ENCODE results near the gene TFIP11.

DNA sequence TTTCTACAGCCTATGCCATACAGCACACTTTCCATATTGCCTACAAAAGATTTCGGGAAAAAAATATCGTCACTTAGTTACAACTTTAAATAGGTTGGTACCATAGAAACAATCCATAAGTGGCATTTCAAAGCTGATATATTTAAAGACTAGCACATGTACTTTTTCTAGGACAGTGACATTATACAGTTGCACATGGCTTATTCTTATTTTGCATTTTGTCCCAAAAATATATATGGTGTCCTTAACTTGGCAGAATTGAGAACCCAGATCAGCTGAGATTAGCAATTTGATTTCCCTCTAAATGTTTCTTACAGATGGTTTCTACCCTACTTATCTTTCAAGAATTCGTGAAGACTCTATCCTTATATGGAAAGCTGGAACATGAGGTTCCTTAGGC lies 3.7 kb upstream of the TFIP11 start:
- TF ChIP-seq KDM5A (IDR thresholded peaks at IDR 0.05) (no peak), MYC (IDR thresholded peaks at IDR 0.05; ENCODE audit: borderline replicate concordance, low read length) (no peak), POLR2A (IDR thresholded peaks at IDR 0.05; ENCODE audit: low read length) (no peak)
- TF ChIP-seq, protein P1, sequence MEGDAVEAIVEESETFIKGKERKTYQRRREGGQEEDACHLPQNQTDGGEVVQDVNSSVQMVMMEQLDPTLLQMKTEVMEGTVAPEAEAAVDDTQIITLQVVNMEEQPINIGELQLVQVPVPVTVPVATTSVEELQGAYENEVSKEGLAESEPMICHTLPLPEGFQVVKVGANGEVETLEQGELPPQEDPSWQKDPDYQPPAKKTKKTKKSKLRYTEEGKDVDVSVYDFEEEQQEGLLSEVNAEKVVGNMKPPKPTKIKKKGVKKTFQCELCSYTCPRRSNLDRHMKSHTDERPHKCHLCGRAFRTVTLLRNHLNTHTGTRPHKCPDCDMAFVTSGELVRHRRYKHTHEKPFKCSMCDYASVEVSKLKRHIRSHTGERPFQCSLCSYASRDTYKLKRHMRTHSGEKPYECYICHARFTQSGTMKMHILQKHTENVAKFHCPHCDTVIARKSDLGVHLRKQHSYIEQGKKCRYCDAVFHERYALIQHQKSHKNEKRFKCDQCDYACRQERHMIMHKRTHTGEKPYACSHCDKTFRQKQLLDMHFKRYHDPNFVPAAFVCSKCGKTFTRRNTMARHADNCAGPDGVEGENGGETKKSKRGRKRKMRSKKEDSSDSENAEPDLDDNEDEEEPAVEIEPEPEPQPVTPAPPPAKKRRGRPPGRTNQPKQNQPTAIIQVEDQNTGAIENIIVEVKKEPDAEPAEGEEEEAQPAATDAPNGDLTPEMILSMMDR (IDR thresholded peaks at IDR 0.05), result no peak

Measured in A549 (cell line).